Left lobe of liver (tissue), 2 donors: ENCODE results near the gene PIP5K1B. TPM values are rescaled to one million over a fixed set of nuclear protein-coding genes. Genes with fewer than 3 reads are reported as not detected.

Source experiments
- ATAC-seq: fragments of 200-7000 bp; cut with Tn5 transposase; one replicate; pipeline ENCODE4 v1.9.1; 2020; ENCODE audit warnings: mild to moderate bottlenecking, moderate library complexity
- DNase-seq: peaks from one replicate; pipeline ENCODE4 v3.0.0-alpha.2; 2020; ENCODE audit warnings: low spot score
- total RNA-seq: library from RNA; stranded (reverse); gene quantifications from one replicate; pipeline ENCODE4 v1.2.1, GENCODE V29; 2021
- donor health status: DM: no; HTN: no; CAD: no; lungs with moderate emphysema.
- donor health status: DM: no; HTN: yes; CAD: no.

The PIP5K1B gene
- total RNA-seq, 1 donor from 2014 or later = 0.30 TPM

DNA sequence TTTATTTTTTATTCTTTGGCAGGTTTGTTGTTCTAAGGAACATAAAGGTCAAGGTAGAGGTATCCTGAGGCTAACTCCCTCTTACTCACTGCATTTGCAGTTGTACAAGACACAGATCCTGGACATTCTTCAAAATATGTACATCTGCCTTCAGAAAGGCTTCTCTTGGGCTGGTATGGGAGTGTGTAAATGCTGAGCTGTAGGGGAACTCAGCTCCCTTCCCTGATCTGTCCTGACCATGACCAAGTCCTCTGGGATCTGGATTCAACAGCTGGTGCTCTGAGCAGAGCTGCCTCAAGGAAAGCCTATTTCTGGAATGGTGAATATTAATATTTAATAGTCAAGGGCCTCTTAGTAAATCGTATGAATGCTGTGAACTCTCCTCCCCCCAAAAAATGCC lies 191.4 kb downstream of the PIP5K1B start:
- ATAC-seq = no peak
- DNase-seq = no peak

DNA sequence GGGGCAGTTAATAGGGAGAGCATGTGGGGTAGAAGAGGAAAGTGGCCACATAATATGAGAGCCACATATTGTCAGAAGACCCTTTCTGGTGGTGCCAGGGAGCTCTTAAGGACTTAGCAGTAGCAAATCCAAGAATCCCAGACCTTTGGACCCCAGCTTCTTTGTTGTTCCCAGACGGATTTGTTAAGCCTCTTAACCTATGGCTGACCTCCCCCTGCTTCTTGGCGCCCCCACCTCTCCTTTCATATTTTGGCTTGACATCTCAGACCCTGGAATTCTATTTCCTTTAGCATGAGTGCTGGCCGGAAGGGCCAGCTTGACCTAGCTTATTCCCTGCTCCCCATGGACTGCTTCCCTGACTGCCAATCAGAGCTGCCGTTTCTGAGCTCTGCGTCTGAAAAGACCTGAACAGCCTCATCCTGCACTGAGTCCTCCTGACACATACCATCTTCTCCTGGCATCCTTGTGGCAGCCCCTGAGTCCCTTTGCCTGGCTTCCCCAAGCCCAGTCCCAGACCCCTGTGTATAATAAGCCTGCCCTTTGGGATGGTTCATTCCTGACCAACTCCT lies 192.6 kb downstream of the PIP5K1B start:
- no peak for DNase-seq
- ATAC-seq = no peak

- ATAC-seq (no peak), DNase-seq (no peak)
Observed at GRCh38 chr9:68898781-68899439, 193.9 kb downstream of the PIP5K1B start.

- DNase-seq = no peak
- ATAC-seq = no peak
Observed at GRCh38 chr9:68904454-68904853, 199.4 kb downstream of the PIP5K1B start.

- no peak for ATAC-seq
- DNase-seq = no peak
Observed at GRCh38 chr9:68905129-68905528, 200.1 kb downstream of the PIP5K1B start.

- DNase-seq (no peak), ATAC-seq (no peak)
Observed at GRCh38 chr9:68907910-68908309, 202.9 kb downstream of the PIP5K1B start.

GRCh38 chr9:68912561-68912960 lies 207.5 kb downstream of the PIP5K1B start:
- DNase-seq (no peak), ATAC-seq (no peak)

DNA sequence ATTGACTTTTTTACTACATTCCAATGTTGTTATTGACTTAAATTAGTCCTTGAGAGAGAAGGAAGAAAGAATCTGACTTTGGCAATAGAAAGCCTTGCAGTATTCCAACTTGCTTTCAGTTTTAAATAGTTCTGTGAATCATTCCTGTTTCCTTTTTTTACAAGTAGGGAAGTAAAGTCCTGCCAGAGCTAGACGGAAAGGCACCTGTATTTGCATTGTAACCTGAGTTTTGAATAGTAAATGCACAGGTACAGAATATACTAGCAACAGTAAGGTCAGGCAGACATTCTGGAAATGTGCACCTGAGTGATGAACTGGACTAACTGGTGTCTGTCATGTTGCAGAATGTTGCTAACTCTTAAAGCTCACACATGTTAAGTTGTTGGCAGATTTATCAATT lies 208.0 kb downstream of the PIP5K1B start:
- DNase-seq (no peak), ATAC-seq (no peak)

DNA sequence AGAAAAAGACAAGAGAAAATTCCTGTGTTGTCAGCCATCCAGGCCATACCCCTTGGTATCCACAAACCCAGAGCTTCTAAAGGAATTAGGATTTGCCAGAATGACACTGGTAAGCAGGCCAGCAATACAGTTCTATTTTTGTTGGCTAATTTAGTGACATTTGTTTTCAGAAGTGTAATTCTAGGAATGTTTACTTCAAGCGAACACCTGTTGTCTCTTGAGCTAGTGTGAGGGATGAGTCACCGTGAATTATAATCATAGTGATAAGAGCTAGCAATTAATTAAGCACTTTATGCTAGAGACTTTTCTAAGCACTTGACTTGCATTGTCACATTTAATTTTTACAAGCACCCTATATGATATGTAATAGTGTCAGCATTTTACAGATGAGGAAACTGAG lies 209.7 kb downstream of the PIP5K1B start:
- DNase-seq = no peak
- no peak for ATAC-seq

DNA sequence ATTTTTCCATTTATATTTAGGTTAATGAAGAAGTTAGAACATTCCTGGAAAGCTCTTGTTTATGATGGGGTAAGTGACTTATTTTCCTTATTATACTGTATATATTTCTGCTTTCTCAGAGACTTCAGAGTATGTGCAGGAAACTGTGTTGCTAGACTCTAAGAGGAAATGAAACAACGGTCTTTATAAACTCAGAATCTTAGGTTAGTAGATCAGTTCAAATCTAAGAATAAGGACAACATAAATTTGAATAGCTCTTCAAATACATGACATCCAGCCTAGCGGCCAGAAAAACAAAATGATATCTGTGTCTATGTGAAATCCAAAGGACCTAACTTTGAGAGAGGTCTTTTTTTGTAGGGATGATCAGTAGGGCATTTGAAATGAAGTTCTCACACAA lies 214.6 kb downstream of the PIP5K1B start:
- no peak for ATAC-seq
- no peak for DNase-seq

- ATAC-seq = no peak
- no peak for DNase-seq
Observed at GRCh38 chr9:68920921-68921320, 215.9 kb downstream of the PIP5K1B start.

DNA sequence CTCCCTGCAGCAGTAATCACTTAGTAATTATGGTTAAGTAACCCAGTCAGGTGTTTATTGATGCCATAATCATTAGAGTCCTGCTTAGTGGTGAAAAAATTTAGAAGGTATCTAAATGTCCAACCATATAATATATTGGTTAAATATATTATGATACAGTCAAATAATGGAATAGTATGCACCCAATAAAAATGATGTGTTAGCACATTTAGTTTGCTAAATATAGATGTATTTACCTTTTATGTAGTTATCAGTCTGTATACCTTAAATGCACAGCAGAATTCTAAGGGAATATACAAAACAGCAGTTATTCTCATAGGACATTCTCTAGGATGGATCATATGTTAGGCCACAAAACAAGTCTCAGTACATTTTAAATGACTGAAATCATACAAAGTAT lies 218.4 kb downstream of the PIP5K1B start:
- DNase-seq (no peak), ATAC-seq (no peak)

DNA sequence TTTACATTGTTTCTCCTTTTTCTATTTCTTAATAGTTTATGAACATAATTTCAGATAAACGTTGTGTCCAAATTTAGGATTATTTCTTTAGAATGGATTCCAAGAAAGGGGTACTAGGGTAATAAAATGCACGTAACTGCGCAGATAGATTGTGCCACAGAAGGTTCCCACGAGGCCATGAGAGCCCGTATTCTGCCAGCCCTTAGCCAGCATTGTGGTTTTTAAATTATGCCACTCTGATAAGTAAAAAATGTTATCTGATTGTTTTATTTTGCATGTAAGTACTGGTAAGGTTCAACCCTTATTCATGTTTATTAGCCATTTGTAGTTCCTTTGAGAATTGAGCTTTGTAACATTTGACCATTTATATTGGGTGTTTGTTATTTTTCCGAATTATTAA lies 220.1 kb downstream of the PIP5K1B start:
- DNase-seq (no peak), ATAC-seq (no peak)

- ATAC-seq = no peak
- DNase-seq = no peak
Observed at GRCh38 chr9:68927165-68927564, 222.1 kb downstream of the PIP5K1B start.

GRCh38 chr9:68931821-68932220 lies 226.8 kb downstream of the PIP5K1B start:
- ATAC-seq = no peak
- no peak for DNase-seq

GRCh38 chr9:68932458-68932857 lies 227.4 kb downstream of the PIP5K1B start:
- DNase-seq = no peak
- no peak for ATAC-seq

DNA sequence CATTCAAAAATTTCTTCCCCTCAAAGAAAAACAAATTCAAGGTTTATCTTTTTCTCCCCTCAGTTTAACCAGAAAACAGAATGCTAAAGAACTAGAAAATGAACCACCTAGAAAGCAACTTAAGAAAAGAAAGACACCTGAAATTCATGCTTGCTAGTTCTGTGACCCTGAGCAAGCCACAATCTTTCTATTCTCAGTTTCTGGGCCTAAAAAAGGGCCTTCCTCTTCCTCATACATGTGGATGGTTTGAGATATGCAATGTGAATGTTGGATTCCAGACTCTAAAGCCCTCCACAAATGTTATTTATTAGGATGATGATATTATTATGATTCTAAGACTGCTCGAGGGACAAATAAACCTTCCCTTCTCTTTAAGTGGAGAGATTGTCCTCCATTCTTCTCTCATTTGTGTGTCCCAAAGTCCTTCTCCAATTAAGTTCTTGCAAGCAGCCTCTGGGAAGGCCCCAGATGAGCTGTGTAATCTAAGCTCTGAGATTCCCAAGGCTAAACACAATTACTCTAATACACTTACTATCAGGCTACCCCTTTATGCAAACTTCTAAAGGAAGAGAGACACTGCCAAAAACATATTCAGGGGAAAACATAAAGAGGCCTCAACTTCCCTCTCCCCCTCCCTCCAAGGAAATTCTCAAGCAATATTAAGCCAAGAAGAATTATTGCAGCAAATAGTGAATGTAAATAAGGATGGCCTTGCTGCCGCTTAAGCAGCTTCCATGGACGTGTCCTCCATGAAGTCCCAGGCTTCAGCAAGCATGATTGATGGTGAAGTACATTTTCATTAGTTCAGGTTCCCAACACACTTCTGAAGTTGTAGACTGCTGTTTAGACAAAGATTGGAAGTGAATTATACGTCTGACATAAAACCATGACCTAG lies 228.6 kb downstream of the PIP5K1B start:
- no peak for DNase-seq
- no peak for ATAC-seq

DNA sequence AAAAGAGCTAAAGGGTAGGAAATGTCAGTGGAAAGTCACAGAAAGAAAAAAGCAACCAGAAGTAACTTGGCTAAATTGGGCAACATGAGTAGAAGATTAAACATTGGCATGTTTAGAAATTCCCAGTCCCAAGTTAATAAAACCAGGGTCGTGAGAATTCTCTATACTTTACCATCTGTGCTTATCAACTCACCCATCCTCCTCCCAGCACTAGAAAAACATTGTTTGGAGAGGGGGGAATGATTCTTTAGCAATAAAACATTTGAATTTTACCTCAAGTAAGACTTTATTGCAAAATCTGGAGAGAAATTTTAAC lies 229.2 kb downstream of the PIP5K1B start:
- ATAC-seq = no peak
- no peak for DNase-seq

DNA sequence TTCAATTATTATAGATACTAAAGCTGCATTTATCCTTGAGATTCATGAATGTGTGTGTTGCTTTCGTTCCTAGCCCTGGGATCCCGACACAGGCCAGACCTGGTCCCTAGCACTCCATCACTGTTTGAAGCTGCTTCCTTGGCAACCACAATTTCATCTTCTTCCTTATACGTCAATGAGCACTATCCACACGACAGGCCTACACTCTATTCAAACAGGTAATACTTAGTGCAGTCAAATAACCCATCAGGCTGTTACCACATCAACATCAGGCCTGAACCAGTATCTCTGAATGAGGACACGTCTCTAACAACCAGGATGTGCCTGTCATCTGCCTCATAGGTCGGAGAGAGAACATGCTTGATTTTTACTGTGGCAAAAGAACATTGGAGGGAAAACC lies 235.5 kb downstream of the PIP5K1B start:
- DNase-seq (no peak), ATAC-seq (no peak)

DNA sequence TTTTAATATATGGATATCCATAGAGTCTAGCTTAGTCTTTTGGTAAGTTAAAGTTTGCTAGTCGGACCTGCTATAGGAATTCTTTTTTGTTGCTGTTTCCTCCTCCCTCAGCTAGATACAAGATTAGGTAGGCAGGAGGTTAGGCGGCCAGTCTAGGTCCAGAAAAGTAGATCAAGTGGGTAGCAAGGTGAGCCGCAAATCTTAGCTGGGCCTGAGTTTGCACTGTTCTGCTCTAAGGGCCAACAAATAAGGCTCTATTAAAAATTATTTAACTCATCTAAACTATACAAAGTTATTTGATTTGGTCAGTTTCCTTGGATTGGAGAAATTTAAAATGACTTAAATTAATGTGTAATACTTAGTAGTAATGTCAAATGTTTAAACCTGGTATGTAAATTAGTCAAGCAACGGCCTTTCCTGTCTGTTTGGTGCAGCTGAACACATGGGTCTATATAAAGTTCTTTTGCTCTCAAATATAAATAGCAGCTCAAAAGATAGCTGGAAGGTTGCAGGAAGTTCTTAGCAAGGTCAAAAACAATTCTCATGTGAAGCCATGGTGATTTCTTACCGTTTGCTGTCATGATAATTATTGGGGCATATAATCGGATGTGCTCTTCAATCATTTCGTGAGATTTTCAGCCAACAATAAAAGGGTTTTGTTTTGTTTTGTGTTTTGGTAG lies 236.9 kb downstream of the PIP5K1B start:
- ATAC-seq = no peak
- DNase-seq = no peak

DNA sequence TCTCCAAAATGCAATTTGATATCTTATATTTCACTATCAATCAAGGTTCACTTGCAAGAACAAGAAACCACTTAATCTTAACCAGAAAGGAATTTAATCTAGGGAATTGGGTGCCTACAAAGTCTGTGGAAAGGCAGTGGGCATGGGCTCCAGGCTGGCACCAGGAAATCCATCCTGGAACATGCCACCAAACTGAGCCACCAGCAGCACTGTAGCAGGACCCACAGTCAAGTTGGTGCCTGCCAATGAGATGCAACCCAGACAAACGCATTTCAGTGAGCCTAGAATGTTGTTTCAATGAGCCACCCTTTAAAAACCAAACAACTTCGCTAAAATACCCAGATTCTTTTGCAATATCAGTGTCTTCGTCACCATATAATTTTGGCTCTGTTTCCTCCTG lies 237.8 kb downstream of the PIP5K1B start:
- ATAC-seq (no peak), DNase-seq (no peak)

- no peak for DNase-seq
- ATAC-seq = no peak
Observed at GRCh38 chr9:68947015-68947414, 242.0 kb downstream of the PIP5K1B start.
